Tibial nerve (tissue), 4 donors: ENCODE data around the gene TRIM65.

Experiments
- CTCF ChIP-seq, 5 experiments: fragments of 200-600 bp in 3 of 5; fragments of 450-650 bp in 2 of 5; sonication (generic) in 3 of 5; IDR thresholded peaks; one replicate each; pipeline ENCODE4 v1.5.1; 2016 to 2019; ENCODE audit warnings: antibody characterized with exemption in 5 of 5, mild to moderate bottlenecking in 3 of 5, moderate library complexity in 2 of 5
- EP300 ChIP-seq, 2 donors: sonication (generic); formaldehyde crosslinking; IDR thresholded peaks; one replicate each; pipeline ENCODE4 v1.6.1; 2017; ENCODE audit warnings: antibody characterized with exemption in 2 of 2, mild to moderate bottlenecking in 1 of 2

- TF ChIP-seq EP300 (IDR thresholded peaks at IDR 0.05), result no peak
- TF ChIP-seq CTCF (IDR thresholded peaks at IDR 0.05), result no peak
Observed at GRCh38 chr17:75922173-75922961, 25.6 kb upstream of the TRIM65 start.
